K562 (cell line): Measurements from ENCODE around the gene NPB. TPM values are rescaled to one million over a fixed set of nuclear protein-coding genes. Genes with fewer than 3 reads are reported as not detected.
A peak's percentile ranks its signal among the peaks of the same experiment; 100 is the strongest.

ENCODE experiments used
- ATF1 ChIP-seq, 2 experiments: fragments of 450-650 bp in 1 of 2; IDR thresholded peaks; 2 replicates each; pipeline ENCODE4 v1.6.1; 2016; ENCODE audit warnings: missing compliant biosample characterization in 1 of 2, missing genetic modification characterization in 1 of 2
- CCNT2 ChIP-seq: IDR thresholded peaks from 2 replicates; pipeline ENCODE4 v1.6.1; 2011; ENCODE audit warnings: borderline replicate concordance, low read depth, mild to moderate bottlenecking, moderate library complexity, mixed read lengths, low read length; ENCODE audit not compliant: insufficient read length; ENCODE audit errors: extremely low read depth
- CTBP1 ChIP-seq: fragments of 450-650 bp; IDR thresholded peaks from 2 replicates; pipeline ENCODE4 v1.6.1; 2016; ENCODE audit warnings: borderline replicate concordance
- FOXJ2 ChIP-seq: fragments of 200-800 bp; sonication (Bioruptor generic); IDR thresholded peaks from 2 replicates; pipeline ENCODE4 v1.6.1; 2016; ENCODE audit warnings: missing genetic modification characterization, missing compliant biosample characterization
- HMGN3 ChIP-seq: IDR thresholded peaks from 2 replicates; pipeline ENCODE4 v1.6.1; 2011; ENCODE audit warnings: borderline replicate concordance, low read depth, mild to moderate bottlenecking, mixed read lengths, low read length; ENCODE audit not compliant: insufficient read length; ENCODE audit errors: extremely low read depth
- KAT7 ChIP-seq: sonication (generic); formaldehyde crosslinking; IDR thresholded peaks from 2 replicates; pipeline ENCODE4 v1.8.0; 2022; ENCODE audit warnings: missing genetic modification reagents, mild to moderate bottlenecking, borderline replicate concordance
- NEUROD1 ChIP-seq: fragments of 150-350 bp; IDR thresholded peaks from 2 replicates; pipeline ENCODE4 v1.6.1; 2014; ENCODE audit warnings: borderline replicate concordance, low read length, low read depth; ENCODE audit not compliant: partially characterized antibody
- RBBP5 ChIP-seq: fragments of 200-600 bp; sonication (generic); IDR thresholded peaks from 2 replicates; pipeline ENCODE4 v1.6.1; 2012; ENCODE audit warnings: borderline replicate concordance, mild to moderate bottlenecking, low read length, control low read depth, inconsistent platforms; ENCODE audit not compliant: insufficient read depth, poor library complexity, severe bottlenecking
- ZNF23 ChIP-seq: fragments of 250-450 bp; sonication (Bioruptor Pico); IDR thresholded peaks from 2 replicates; pipeline ENCODE4 v1.4.0; 2020; ENCODE audit warnings: mild to moderate bottlenecking
- polyA plus RNA-seq, 8 experiments: library from polyadenylated mRNA; depleted of rRNA in 4 of 8; stranded (reverse) in 5 of 8; unstranded in 3 of 8; fragments of >200 nt; fragmentation: Nextera tagmentation in 2 of 8; fragmentation: Illumina TruSeq in 1 of 8; extraction: Ambion mirVana in 2 of 8; extraction: Trizol in 1 of 8; gene quantifications; 2 replicates each; pipeline versions ENCODE4 v1.2.1 to v1.2.3, GENCODE V29; 2011 to 2014; ENCODE audit warnings: inconsistent platforms in 1 of 8, missing spikeins in 1 of 8
- total RNA-seq, 7 experiments: library from RNA; depleted of rRNA in 6 of 7; stranded (reverse); fragments of >200 nt in 6 of 7; fragmentation: Illumina TruSeq in 2 of 7; extraction: Trizol in 2 of 7; gene quantifications; 2 replicates each; pipeline versions ENCODE4 v1.2.1 to v1.2.3, GENCODE V29; 2011 to 2021; ENCODE audit warnings: low replicate concordance in 1 of 7
- TF ChIP-seq, protein P1 (sequence below): fragments of 250-450 bp; sonication (Bioruptor Pico); IDR thresholded peaks from 2 replicates; pipeline ENCODE4 v1.4.0; 2020; ENCODE audit warnings: mild to moderate bottlenecking, moderate library complexity
- TF ChIP-seq, protein P2 (sequence below): fragments of 200-800 bp; sonication (Bioruptor generic); IDR thresholded peaks from 2 replicates; pipeline ENCODE4 v1.6.1; 2017; ENCODE audit warnings: missing genetic modification characterization, missing compliant biosample characterization
- TF ChIP-seq, protein P3 (sequence below): sonication (generic); formaldehyde crosslinking; IDR thresholded peaks from 2 replicates; pipeline ENCODE4 v1.8.1; 2023; ENCODE audit warnings: mild to moderate bottlenecking, missing genetic modification reagents
- TF ChIP-seq, protein P4 (sequence below): fragments of 200-800 bp; sonication (Bioruptor generic); IDR thresholded peaks from 2 replicates; pipeline ENCODE4 v1.6.1; 2016; ENCODE audit warnings: missing genetic modification characterization, missing compliant biosample characterization

The NPB gene
- total and polyA plus RNA-seq, 9 of the 15 experiments (the other 6 are each of a cell fraction or from before 2014, with no cell fraction given) = 0.03 to 0.61 (median 0.14) TPM; not detected in 2

DNA sequence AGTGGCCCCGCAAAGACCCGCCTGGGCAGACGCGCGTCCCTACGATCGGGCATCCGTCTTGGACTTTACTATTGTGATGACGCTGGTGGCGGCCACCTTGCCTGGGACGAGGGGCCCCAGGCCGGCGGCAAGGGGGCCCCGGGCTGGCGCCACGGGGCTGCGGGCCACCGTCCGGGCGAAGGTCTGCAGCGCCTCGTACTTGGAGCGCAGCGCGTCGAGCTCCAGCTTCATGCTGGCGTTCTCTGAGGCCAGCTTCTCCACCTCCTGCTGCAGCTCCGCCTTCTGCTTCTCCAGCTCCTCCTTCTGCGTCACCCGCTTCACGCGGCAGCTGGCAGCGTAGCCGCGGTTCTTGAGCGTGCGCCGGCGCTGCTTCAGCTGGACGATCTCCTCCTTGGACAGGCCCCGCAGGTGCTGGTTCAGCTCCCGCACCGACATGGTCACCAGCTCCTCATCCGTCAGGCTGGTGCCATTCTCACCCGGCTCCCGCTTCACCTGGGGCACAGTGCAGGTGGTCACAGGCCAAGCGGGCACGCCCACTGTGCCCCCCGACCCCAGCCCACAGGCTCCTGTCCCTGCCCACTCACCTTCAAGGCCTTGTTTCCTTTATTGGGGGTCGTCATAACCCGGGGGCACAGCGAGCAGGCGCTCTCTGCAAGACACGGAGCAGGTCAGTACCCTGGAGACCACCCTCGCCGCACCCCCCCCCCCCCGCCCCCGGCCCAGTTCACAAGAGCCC, 20.7 kb downstream of the NPB start (continued):
- TF ChIP-seq, protein P1, sequence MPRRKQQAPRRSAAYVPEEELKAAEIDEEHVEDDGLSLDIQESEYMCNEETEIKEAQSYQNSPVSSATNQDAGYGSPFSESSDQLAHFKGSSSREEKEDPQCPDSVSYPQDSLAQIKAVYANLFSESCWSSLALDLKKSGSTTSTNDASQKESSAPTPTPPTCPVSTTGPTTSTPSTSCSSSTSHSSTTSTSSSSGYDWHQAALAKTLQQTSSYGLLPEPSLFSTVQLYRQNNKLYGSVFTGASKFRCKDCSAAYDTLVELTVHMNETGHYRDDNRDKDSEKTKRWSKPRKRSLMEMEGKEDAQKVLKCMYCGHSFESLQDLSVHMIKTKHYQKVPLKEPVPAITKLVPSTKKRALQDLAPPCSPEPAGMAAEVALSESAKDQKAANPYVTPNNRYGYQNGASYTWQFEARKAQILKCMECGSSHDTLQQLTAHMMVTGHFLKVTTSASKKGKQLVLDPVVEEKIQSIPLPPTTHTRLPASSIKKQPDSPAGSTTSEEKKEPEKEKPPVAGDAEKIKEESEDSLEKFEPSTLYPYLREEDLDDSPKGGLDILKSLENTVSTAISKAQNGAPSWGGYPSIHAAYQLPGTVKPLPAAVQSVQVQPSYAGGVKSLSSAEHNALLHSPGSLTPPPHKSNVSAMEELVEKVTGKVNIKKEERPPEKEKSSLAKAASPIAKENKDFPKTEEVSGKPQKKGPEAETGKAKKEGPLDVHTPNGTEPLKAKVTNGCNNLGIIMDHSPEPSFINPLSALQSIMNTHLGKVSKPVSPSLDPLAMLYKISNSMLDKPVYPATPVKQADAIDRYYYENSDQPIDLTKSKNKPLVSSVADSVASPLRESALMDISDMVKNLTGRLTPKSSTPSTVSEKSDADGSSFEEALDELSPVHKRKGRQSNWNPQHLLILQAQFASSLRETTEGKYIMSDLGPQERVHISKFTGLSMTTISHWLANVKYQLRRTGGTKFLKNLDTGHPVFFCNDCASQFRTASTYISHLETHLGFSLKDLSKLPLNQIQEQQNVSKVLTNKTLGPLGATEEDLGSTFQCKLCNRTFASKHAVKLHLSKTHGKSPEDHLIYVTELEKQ (CRISPR knock-in tag) = no peak
- no peak for TF ChIP-seq ZNF23 (CRISPR knock-in tag)
- peak; percentile 44 for TF ChIP-seq RBBP5
- TF ChIP-seq FOXJ2 = no peak
- TF ChIP-seq, protein P2, sequence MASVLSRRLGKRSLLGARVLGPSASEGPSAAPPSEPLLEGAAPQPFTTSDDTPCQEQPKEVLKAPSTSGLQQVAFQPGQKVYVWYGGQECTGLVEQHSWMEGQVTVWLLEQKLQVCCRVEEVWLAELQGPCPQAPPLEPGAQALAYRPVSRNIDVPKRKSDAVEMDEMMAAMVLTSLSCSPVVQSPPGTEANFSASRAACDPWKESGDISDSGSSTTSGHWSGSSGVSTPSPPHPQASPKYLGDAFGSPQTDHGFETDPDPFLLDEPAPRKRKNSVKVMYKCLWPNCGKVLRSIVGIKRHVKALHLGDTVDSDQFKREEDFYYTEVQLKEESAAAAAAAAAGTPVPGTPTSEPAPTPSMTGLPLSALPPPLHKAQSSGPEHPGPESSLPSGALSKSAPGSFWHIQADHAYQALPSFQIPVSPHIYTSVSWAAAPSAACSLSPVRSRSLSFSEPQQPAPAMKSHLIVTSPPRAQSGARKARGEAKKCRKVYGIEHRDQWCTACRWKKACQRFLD = no peak
- TF ChIP-seq CCNT2 = peak; percentile 24
- TF ChIP-seq, protein P3, sequence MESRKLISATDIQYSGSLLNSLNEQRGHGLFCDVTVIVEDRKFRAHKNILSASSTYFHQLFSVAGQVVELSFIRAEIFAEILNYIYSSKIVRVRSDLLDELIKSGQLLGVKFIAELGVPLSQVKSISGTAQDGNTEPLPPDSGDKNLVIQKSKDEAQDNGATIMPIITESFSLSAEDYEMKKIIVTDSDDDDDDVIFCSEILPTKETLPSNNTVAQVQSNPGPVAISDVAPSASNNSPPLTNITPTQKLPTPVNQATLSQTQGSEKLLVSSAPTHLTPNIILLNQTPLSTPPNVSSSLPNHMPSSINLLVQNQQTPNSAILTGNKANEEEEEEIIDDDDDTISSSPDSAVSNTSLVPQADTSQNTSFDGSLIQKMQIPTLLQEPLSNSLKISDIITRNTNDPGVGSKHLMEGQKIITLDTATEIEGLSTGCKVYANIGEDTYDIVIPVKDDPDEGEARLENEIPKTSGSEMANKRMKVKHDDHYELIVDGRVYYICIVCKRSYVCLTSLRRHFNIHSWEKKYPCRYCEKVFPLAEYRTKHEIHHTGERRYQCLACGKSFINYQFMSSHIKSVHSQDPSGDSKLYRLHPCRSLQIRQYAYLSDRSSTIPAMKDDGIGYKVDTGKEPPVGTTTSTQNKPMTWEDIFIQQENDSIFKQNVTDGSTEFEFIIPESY (CRISPR knock-in tag) = peak; percentile 81
- peak; percentile 61 for TF ChIP-seq HMGN3
- no peak for TF ChIP-seq KAT7 (CRISPR knock-in tag)
- TF ChIP-seq, protein P4, sequence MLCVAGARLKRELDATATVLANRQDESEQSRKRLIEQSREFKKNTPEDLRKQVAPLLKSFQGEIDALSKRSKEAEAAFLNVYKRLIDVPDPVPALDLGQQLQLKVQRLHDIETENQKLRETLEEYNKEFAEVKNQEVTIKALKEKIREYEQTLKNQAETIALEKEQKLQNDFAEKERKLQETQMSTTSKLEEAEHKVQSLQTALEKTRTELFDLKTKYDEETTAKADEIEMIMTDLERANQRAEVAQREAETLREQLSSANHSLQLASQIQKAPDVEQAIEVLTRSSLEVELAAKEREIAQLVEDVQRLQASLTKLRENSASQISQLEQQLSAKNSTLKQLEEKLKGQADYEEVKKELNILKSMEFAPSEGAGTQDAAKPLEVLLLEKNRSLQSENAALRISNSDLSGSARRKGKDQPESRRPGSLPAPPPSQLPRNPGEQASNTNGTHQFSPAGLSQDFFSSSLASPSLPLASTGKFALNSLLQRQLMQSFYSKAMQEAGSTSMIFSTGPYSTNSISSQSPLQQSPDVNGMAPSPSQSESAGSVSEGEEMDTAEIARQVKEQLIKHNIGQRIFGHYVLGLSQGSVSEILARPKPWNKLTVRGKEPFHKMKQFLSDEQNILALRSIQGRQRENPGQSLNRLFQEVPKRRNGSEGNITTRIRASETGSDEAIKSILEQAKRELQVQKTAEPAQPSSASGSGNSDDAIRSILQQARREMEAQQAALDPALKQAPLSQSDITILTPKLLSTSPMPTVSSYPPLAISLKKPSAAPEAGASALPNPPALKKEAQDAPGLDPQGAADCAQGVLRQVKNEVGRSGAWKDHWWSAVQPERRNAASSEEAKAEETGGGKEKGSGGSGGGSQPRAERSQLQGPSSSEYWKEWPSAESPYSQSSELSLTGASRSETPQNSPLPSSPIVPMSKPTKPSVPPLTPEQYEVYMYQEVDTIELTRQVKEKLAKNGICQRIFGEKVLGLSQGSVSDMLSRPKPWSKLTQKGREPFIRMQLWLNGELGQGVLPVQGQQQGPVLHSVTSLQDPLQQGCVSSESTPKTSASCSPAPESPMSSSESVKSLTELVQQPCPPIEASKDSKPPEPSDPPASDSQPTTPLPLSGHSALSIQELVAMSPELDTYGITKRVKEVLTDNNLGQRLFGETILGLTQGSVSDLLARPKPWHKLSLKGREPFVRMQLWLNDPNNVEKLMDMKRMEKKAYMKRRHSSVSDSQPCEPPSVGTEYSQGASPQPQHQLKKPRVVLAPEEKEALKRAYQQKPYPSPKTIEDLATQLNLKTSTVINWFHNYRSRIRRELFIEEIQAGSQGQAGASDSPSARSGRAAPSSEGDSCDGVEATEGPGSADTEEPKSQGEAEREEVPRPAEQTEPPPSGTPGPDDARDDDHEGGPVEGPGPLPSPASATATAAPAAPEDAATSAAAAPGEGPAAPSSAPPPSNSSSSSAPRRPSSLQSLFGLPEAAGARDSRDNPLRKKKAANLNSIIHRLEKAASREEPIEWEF (CRISPR knock-in tag) = peak; percentile 56; the same call in 1 of the 2 replicates
- TF ChIP-seq CTBP1 = peak; percentile 14; the same call in 1 of the 2 replicates
- no peak for TF ChIP-seq NEUROD1
- TF ChIP-seq ATF1 (CRISPR knock-in tag; IDR thresholded peaks at IDR 0.05) = no peak
- TF ChIP-seq ATF1 (tag; IDR thresholded peaks at IDR 0.05) = peak; percentile 83
